ENCODE measurements around the gene EMP1. TPM values are rescaled to one million over a fixed set of nuclear protein-coding genes. Genes with fewer than 3 reads are reported as not detected.

EMP1 gene
- total and polyA plus RNA-seq, 10 donors = 4.9 to 170 (median 65.6) TPM

DNA sequence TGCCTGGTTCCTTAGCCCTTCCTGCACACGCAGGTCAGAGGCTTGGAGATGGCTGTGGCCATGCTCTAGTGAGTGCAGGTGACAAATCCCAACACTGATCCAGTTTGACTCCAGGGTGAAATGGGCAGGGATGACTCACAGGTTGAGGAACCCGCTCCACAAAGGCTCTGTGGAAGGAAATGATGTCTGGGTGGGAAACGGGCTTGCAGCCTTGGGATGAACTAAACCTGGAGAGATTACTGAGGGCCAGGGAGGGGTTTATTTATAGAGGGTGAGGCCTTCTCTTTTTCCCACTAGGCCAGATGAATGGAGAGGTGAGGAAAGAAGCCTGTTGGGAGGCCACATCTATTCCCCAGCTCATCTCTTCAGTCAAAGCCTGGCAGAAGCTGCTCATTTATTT lies 29.3 kb upstream of the EMP1 start:
- Histone ChIP-seq H3K4me3 (no peak overlapping the region), H3K36me3 (no peaks in the 10 kb centered on the region), H3K27ac (no peak overlapping the region), H3K4me1 (peaks cover 0 to 20% (median 12%) of the 10 kb centered on the region in 6 donors), H3K9me3 (peaks cover 0 to 6% (median 1%) of the 10 kb centered on the region in 8 donors), H3K27me3 (replicated peaks in 1 of 7) (no peaks in the 10 kb centered on the region)
- TF ChIP-seq POLR2A (IDR thresholded peaks at IDR 0.05) (no peak), POLR2AphosphoS5 (IDR thresholded peaks at IDR 0.05) (no peak)
- TF ChIP-seq, protein P1, sequence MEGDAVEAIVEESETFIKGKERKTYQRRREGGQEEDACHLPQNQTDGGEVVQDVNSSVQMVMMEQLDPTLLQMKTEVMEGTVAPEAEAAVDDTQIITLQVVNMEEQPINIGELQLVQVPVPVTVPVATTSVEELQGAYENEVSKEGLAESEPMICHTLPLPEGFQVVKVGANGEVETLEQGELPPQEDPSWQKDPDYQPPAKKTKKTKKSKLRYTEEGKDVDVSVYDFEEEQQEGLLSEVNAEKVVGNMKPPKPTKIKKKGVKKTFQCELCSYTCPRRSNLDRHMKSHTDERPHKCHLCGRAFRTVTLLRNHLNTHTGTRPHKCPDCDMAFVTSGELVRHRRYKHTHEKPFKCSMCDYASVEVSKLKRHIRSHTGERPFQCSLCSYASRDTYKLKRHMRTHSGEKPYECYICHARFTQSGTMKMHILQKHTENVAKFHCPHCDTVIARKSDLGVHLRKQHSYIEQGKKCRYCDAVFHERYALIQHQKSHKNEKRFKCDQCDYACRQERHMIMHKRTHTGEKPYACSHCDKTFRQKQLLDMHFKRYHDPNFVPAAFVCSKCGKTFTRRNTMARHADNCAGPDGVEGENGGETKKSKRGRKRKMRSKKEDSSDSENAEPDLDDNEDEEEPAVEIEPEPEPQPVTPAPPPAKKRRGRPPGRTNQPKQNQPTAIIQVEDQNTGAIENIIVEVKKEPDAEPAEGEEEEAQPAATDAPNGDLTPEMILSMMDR (IDR thresholded peaks at IDR 0.05 in 8 of 11, conservative IDR thresholded peaks at IDR 0.05 in 3 of 11) = no peak
- WGBS, 5 donors = 69 to 91% (median 74%) methylated on average over 3 of the region's 3 CpGs
- no peak for DNase-seq
- intact Hi-C loops (cut with DNase I; ENCODE audit: low total_unique reads) = no loop called here

DNA sequence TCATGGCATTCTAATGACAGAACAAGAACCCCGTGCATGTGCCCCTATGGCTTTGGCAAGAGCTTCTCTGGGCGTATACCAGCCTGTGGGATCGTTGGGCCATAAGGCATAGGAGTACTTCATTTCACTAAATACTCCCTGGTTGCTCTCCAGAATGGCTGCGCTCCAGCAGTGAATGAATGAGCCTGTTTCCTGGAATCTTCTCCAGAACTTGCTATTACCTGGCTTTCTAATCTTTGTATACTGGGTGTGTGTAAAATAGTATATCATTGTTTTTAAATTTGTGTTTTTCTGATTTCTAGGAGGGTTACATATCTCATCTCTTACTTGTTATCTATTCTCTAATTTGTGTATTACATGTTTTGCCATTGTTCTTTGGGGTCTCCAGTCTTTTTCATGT lies 28.6 kb upstream of the EMP1 start:
- Histone ChIP-seq H3K27ac (no peak overlapping the region), H3K27me3 (replicated peaks in 1 of 7) (no peaks in the 10 kb centered on the region), H3K9me3 (peaks cover 0 to 6% (median 1%) of the 10 kb centered on the region in 8 donors), H3K4me3 (no peak overlapping the region), H3K4me1 (peaks cover 0 to 27% (median 13%) of the 10 kb centered on the region in 6 donors), H3K36me3 (no peaks in the 10 kb centered on the region)
- intact Hi-C loops (cut with DNase I; ENCODE audit: low total_unique reads) = no loop called here
- TF ChIP-seq POLR2AphosphoS5 (IDR thresholded peaks at IDR 0.05) = no peak
- TF ChIP-seq POLR2A (IDR thresholded peaks at IDR 0.05) = no peak
- TF ChIP-seq, protein P1 (IDR thresholded peaks at IDR 0.05 in 8 of 11, conservative IDR thresholded peaks at IDR 0.05 in 3 of 11) = no peak
- no peak for DNase-seq
- WGBS, 5 donors = 92 to 97% (median 93%) methylated on average over 4 of the region's 4 CpGs

DNA sequence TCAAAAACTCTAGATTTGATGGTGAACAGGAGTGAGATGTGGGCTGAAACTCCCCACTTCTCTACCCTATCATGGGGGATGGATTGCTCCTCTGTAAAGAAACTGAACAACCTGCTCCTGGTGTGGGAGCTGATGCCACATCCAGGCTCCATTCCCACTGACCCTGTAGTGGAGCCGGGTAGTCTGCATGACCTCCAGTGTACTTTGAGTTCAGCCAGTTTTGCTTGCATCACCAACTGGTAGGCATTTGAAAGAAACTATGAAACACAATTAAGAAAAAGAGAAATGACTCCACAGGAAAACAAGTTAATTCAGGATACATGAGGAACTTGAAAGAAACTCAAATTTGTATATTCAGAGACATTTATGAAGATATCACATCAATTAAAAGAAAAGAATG lies 27.3 kb upstream of the EMP1 start:
- DNase-seq = no peak
- H3K4me1 ChIP-seq = peaks cover 0 to 38% (median 16%) of the 10 kb centered on the region in 6 donors
- peaks cover 0 to 6% (median 1%) of the 10 kb centered on the region in 8 donors for H3K9me3 ChIP-seq
- H3K36me3 ChIP-seq = no peaks in the 10 kb centered on the region
- TF ChIP-seq POLR2AphosphoS5 (IDR thresholded peaks at IDR 0.05) (no peak), POLR2A (IDR thresholded peaks at IDR 0.05) (no peak)
- TF ChIP-seq, protein P1 (IDR thresholded peaks at IDR 0.05 in 8 of 11, conservative IDR thresholded peaks at IDR 0.05 in 3 of 11) = no peak
- no peak overlapping the region for H3K27ac ChIP-seq
- H3K4me3 ChIP-seq = no peak overlapping the region
- WGBS, 5 donors = 47 to 83% (median 65%) methylated on average over 1 of the region's 1 CpG
- intact Hi-C loops (cut with DNase I; ENCODE audit: low total_unique reads) = no loop called here
- no peaks in the 10 kb centered on the region for H3K27me3 ChIP-seq (replicated peaks in 1 of 7)

DNA sequence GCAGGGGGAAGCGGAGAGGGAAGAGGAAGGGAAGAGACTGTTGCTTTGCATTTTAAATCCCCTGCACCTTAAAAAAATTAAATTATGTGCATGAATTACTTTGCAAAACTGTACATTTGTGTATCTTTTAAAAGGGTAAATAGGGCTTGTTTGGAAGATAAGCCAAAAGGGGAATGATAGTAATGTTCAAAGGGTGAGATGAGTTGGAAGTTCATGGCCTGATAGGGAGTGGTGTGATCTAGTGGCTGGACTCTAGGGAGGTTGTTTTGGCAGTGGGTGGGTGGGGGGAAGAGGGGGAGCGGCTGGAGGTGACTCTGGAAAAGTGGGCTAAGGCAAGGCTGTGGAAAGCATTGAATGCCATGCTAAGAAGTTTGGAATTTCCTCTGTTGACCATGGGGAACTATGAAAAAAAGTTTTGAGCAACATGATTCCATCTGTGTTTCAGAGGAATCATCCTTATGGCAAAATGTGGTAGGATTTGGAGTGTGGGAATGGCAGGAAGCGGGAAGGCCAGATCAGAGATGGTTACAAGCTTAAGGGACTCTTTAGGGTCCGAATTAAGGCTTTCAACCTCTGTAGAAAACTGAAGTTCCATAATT lies 25.5 kb upstream of the EMP1 start:
- DNase-seq = no peak
- H3K4me1 ChIP-seq = peaks cover 0 to 23% (median 5%) of the 10 kb centered on the region in 6 donors
- H3K27me3 ChIP-seq (replicated peaks in 1 of 7) = no peaks in the 10 kb centered on the region
- H3K36me3 ChIP-seq = no peaks in the 10 kb centered on the region
- H3K4me3 ChIP-seq = no peak overlapping the region
- TF ChIP-seq POLR2A (IDR thresholded peaks at IDR 0.05) (no peak), POLR2AphosphoS5 (IDR thresholded peaks at IDR 0.05) (no peak)
- TF ChIP-seq, protein P1 (IDR thresholded peaks at IDR 0.05 in 8 of 11, conservative IDR thresholded peaks at IDR 0.05 in 3 of 11) = no peak
- H3K27ac ChIP-seq = no peak overlapping the region
- H3K9me3 ChIP-seq = peaks cover 0 to 6% (median 1%) of the 10 kb centered on the region in 8 donors
- WGBS, 5 donors = 80 to 96% (median 86%) methylated on average over 4 of the region's 4 CpGs
- intact Hi-C loops (cut with DNase I; ENCODE audit: low total_unique reads) = no loop called here
